GM19397 (cell line): ENCODE measurements around the gene FERMT2.

Experiments
- ATAC-seq: cut with Tn5 transposase; IDR thresholded peaks from one replicate; pipeline ENCODE4 v1.9.1; 2021; ENCODE audit warnings: mild to moderate bottlenecking, moderate library complexity; ENCODE audit not compliant: unreplicated experiment

Gene FERMT2, protein sequence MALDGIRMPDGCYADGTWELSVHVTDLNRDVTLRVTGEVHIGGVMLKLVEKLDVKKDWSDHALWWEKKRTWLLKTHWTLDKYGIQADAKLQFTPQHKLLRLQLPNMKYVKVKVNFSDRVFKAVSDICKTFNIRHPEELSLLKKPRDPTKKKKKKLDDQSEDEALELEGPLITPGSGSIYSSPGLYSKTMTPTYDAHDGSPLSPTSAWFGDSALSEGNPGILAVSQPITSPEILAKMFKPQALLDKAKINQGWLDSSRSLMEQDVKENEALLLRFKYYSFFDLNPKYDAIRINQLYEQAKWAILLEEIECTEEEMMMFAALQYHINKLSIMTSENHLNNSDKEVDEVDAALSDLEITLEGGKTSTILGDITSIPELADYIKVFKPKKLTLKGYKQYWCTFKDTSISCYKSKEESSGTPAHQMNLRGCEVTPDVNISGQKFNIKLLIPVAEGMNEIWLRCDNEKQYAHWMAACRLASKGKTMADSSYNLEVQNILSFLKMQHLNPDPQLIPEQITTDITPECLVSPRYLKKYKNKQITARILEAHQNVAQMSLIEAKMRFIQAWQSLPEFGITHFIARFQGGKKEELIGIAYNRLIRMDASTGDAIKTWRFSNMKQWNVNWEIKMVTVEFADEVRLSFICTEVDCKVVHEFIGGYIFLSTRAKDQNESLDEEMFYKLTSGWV

GRCh38 chr14:52950898-52951680 lies at the start of gene FERMT2:
FERMT2 (minus strand) TSS chr14:52951050; CDS start chr14:52950568, 482 bp downstream.
- peak; percentile 55 for ATAC-seq

GRCh38 chr14:52998376-52999015 lies 47.6 kb upstream of the FERMT2 start:
- ATAC-seq: no peak

DNA sequence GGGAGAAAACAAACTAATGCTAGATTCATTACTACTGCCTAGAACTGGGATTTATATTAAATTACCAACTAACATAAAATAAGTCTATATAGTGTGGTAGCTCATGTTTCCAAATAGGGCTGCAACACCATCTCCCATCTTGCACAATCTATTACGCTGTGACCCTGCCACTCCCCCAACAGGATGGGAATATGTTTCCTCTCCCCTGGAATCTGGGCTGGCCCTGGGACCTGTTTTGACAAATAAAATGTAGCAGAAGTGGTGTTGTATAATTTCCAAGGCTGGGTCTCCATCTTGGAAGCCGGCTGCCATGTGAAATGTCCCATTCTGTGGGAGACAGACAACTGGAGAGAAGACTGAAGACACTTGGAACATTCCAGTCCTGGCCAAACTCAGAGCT lies 45.6 kb upstream of the FERMT2 start:
- no peak for ATAC-seq

GRCh38 chr14:52995998-52996397 lies 45.1 kb upstream of the FERMT2 start:
- ATAC-seq: no peak

DNA sequence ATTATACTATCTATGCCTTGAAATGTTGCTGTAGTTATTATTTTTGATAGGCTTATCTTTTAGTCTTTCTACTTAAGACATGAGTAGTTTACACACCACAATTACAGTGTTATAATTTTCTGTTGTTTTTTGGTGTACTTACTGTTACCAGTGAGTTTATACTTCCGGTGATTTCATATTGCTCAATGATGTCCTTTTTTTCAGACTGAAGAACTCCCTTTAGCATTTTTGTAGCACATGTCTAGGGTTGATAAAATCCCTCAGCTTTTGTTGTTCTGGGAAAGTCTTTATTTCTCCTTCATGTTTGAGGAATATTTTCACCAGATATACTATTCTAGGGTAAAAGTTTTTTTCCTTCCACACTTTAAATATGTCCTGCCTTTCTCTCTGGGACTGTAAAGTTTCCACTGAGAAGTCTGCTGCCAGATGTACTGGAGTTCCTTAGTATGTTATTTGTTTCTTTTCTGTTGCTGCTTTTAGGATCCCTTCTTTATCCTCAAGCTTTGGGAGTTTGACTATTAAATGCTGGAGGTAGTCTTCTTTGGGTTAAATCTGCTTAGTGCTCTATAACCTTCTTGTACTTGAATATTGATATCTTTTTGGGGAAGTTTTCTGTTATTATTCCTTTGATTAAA lies 41.5 kb upstream of the FERMT2 start:
- ATAC-seq: no peak

DNA sequence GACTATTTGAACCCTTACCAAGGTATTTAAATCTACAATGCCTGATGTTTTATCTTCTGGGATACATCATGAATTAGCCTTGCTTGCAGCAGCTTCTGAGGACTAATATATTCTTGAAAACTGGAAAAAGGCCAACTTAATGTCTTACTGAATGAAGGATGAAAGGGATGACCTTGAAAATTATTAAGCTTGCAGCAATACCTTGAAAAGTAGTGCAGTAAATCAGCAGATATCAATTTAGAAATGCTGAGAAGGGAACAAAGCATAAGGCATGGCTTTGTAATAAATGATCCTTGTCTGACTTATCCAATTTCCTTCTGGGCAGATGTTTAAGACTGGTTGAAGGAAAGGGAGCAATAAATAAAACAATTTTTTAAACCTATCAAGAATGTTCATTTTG lies 37.3 kb upstream of the FERMT2 start:
- no peak for ATAC-seq

DNA sequence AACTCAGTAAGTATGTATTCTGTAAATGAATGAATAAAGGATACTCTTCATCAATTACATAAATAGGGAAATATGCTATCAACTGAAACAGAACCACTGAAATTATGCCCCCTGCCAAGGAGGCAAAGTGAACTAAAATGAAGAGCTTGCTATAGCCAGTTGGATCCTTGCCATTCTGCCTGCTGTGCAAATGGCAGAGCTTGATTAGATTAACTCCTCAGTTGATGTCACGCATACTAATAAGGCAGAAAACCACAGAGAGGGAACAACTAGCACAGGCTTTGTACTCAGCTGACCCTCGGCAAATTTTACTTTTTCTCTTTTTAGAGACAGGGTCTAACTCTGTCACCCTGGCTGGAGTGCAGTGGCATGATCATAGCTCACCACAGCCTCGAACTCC lies 36.7 kb upstream of the FERMT2 start:
- no peak for ATAC-seq

DNA sequence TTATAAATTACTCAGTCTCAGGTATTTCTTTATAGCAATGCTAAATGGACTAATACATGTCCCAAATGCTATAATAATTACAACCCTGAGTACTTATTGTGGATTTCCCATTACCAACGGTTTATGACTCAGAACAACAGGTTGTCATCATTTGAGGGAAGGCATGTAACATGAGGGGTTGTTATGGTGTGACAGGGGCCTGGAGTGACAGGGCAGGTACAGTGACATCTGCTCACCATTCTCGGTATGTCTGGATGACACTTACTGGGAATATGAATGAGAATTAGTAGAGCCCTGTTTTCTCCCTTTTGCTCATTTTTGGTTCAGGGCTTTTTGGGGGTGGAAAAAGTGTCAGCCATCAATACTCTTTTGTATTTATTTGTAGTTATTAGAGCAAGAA lies 36.2 kb upstream of the FERMT2 start:
- no peak for ATAC-seq

GRCh38 chr14:52977798-52978197 lies 26.9 kb upstream of the FERMT2 start:
- no peak for ATAC-seq

DNA sequence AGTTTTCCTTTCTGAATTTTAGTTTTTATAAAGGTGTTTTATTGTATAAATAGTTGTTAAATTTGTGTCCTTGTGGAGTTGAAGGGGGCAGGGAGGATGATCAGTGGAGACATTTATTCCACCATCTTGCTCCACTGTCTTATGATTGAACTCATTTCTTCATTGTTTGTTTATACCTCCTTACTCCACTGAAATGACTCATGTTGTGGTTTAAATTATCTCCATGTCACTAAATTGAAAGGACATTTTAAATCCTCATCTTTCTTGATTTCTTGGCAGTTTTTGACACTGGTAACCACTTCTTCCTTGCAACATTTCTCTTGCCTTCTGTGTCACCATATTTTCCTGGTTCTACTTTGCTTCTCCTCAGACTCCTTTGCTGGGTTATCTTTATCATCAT lies 23.6 kb upstream of the FERMT2 start:
- no peak for ATAC-seq

DNA sequence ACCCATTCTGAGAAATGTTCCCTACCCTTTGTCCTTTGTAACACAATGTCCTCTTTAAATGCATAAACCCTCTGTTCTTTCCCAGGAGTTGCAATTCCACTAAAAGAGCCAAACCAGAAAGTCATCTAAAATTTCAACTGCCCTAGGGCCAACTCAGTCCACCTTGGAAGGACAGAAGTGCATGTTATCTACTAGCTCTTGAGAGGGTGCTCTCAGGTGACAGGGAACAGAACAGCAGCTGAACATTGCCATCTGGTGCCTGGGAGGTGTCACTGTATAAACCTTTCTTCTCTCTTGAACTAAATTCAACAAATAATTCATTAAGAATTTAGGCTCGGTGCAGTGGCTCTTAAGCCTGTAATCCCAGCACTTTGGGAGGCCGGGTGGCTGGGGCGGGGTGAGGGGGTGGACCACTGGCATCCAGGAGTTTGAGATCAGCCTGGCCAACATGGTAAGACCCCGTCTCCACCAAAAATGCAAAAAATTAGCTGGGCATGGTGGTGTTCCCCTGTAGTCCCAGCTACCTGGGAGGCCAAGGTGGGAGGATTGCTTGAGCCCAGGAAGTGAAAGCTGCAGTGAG lies 10.3 kb upstream of the FERMT2 start:
- no peak for ATAC-seq

GRCh38 chr14:52960627-52961026 lies 9.8 kb upstream of the FERMT2 start:
- ATAC-seq: no peak

- no peak for ATAC-seq
These were observed 3.7 kb upstream of the FERMT2 start for GRCh38 chr14:52954346-52955214.

DNA sequence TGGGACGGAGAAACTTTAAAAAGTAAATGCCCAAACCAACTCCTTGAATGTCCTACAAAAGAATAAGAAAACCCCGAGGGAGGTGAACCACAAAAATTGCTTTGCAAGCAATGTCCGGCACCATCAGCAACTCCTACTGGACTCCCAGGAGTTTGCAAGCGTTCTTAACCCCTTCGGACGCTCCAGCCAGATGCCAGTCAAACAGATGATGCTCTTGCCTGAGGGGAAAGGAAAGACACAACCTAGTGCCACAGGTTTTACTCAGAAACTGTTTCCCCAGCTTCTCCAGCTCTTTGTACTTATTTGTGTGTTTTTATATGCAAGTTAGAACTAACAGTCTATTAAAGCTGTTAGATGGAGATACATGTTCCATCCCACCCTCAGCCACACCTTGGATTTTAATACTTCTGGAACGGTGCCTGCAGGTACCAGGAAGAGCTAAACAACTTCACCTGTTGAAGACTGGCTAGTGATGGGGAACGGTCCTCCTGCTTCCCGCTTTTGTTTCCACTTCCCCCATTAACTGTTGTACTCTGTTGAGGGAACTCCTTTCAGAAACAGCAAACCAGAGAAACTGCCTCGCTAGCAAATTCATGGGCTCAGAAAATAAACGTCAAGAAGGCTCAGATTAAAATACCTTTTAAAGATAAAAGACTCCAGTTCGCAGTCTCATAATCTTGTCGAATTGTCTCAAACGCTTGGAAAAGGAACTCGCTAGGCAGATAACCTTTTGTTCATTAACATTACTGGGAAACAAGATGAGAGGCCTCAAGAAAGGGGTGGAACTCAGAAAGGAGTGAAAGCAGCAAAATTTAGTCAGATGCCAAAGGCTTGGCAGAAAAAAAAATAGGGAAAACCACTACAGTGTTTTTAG lies 1.1 kb upstream of the FERMT2 start:
- no peak for ATAC-seq

DNA sequence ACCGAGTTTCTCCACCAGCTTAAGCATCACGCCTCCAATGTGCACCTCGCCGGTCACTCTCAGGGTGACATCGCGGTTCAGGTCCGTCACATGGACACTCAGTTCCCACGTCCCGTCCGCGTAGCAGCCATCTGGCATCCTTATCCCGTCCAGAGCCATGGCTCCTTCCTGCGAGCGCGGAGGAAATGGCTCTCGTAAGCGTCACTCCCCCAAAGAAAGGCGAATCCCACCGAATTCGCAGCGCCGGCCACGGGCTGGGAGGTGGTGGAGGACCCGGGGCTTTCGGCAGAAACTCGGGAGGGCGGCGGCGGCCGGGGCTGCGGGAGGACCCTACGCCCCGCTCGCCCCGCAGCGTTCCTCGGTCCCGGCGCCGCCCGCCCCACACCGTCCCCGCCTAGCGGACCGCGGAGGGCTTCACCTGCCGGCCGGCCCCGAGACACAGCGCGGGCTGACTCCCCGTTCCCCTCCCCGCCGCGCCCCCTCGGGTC lies 396 bp downstream of the FERMT2 start:
- ATAC-seq: peak; percentile 48

DNA sequence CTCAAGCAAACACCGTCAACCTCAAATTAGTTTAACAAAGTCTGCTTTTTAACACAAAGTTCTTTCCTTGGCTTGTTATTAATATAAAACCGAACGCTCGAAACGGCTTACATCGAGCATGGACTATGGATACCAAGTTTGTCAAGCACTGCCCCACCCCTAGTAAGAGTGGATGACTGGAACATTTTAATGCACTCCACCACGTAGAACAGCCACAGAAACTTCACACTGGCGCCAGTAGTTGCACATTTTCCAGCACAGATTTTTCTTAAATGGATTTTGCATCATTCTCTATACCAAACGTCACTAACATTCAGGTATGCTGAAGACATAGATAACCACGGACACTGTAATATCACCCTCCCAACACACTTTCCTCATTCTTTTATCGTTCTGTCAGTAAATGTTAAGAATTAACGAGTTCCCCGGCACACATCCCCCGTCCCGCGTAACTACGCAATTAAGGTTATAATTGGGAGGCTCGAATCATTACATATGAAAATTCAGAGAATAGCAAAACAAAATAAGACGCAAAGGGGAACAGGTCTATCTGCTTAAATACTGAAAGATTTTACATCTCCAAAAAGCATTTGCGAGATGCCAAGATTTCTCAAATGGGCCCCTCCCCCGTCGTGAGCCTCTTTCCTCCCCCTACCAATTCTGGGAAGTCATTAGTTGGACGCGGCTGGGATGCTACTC lies 990 bp downstream of the FERMT2 start:
- no peak for ATAC-seq

- ATAC-seq: no peak
These were observed 1.6 kb downstream of the FERMT2 start for GRCh38 chr14:52949249-52949648.

DNA sequence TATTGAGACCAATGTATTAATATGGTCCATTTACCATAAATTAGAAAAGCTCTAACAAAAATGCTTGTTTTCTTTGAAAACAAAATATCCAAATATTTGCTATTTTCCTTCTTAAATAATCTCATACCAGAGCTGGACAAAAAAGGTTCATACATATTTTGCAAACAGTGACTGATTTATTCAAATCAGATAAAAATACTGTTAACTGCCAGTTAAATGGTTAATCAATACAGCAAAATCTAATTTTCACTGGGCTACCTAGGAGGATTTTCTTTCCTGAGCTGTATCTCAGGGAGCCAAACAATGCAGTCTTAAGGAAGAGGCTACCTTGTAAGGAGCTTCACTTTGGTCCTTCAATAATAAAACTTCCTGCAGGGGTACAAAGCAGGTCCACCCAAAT lies 2.0 kb downstream of the FERMT2 start:
- ATAC-seq: no peak
